GM12875 (cell line): ENCODE data around the gene RGS5.
"Not testable (repeated sequence)": the region's sequence is repeated elsewhere in the genome, so short reads cannot be mapped to it uniquely, and the experiment has no call there.

Source experiments
- H3K4me3 ChIP-seq: one replicate; pipeline ENCODE4 v1.5.1; 2011; ENCODE audit warnings: low read depth, low read length, control low read depth
- CTCF ChIP-seq: IDR thresholded peaks from 2 replicates; pipeline ENCODE4 v1.5.1; 2011; ENCODE audit warnings: low read depth, mild to moderate bottlenecking, control low read depth, inconsistent platforms, low read length, moderate library complexity, borderline replicate concordance; ENCODE audit not compliant: insufficient read depth

The RGS5 gene, protein sequence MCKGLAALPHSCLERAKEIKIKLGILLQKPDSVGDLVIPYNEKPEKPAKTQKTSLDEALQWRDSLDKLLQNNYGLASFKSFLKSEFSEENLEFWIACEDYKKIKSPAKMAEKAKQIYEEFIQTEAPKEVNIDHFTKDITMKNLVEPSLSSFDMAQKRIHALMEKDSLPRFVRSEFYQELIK

DNA sequence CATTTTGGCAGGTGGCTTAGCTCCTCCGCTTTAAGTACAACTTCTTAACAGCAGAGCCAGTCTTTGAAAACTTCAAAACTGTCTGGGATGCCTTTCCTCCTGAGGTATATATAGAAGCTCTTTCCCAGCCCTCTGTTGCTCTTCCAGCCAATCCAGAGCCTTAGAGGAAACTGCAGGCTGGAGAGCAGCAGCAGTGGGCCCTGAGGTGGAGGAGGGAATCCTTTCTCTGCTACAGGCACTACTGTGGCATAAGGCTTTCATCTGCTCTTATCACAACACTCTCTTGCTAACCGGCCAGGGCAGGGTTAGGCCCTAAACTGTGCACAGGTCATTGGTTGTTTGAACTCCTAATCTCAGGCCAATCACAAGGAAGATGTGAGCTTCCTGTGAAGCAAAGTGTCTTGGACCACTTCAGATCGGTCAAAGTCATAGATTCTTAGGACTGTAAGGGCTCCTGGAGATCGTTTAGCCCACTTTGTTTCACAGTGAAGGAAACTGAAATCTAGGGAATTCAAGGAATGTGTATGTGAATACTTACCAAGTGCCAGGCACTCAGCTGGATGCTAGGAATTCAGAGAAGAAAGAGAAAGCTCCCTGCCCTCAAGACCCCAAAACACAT is at the start of gene RGS5:
RGS5 (minus strand) TSS at position 84 of the 619 bp plus-strand sequence; CDS start at position 3, 81 bp downstream.
- H3K4me3 ChIP-seq: no peak within 1 kb of the TSS
- TF ChIP-seq CTCF: no peak

- no peak for TF ChIP-seq CTCF
These were observed 47.8 kb upstream of the RGS5 start for GRCh38 chr1:163250382-163250974.

GRCh38 chr1:163248064-163248463 is 45.3 kb upstream of the RGS5 start:
- no peak for TF ChIP-seq CTCF
- no peak overlapping the region for H3K4me3 ChIP-seq

More at GRCh38 chr1:163250382-163250974, 47.8 kb upstream of the RGS5 start:
- H3K4me3 ChIP-seq: no peak overlapping the region

DNA sequence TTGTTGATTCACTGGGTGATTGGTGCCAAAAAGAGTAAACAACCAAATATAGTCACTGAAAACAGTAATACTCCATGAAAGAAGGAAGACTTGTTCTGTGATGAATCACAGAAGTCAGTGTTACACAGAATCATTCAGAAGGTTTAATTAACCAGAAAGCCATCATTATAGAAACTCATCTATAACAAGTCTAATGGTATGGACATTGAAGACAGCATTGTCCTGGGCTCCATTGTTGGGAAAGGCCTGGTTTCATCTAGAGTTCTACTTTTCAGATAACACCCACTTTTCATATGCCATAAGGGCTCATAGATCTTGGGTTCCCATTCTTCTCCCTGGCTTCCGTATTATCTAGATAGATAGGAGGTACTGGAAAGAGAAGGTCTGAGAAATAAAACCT is 41.9 kb upstream of the RGS5 start:
- not testable (repeated sequence) for H3K4me3 ChIP-seq

- TF ChIP-seq CTCF: no peak
- no peak overlapping the region for H3K4me3 ChIP-seq
These were observed 39.0 kb upstream of the RGS5 start for GRCh38 chr1:163241746-163242145.

GRCh38 chr1:163240705-163241104 is 38.0 kb upstream of the RGS5 start:
- TF ChIP-seq CTCF: no peak
- no peak overlapping the region for H3K4me3 ChIP-seq

- H3K4me3 ChIP-seq: not testable (repeated sequence)
These were observed 30.9 kb upstream of the RGS5 start for GRCh38 chr1:163233643-163234042.

GRCh38 chr1:163231385-163231784 is 28.7 kb upstream of the RGS5 start:
- no peak for TF ChIP-seq CTCF
- H3K4me3 ChIP-seq: no peak overlapping the region
